GM12864 (cell line): ENCODE measurements around the gene FIGN.

ENCODE experiments used
- DNase-seq: peaks from one replicate; pipeline ENCODE4 v3.0.0-alpha.2; 2011; ENCODE audit warnings: low read depth
- H3K4me3 ChIP-seq: 2 replicates; pipeline ENCODE4 v1.5.1; 2011; ENCODE audit warnings: mild to moderate bottlenecking, low read depth, low read length, control low read depth
- CTCF ChIP-seq: IDR thresholded peaks from 2 replicates; pipeline ENCODE4 v1.5.1; 2011; ENCODE audit warnings: low read depth, mild to moderate bottlenecking, moderate library complexity, low read length, control low read depth, inconsistent platforms; ENCODE audit errors: missing control alignments

FIGN gene

GRCh38 chr2:163673522-163673921, 62.3 kb downstream of the FIGN start:
- H3K4me3 ChIP-seq, result no peak overlapping the region
- no peak for DNase-seq
- no peak for TF ChIP-seq CTCF

- no peak for DNase-seq
- no peak overlapping the region for H3K4me3 ChIP-seq
- TF ChIP-seq CTCF, result no peak
Observed at GRCh38 chr2:163670929-163671328, 64.9 kb downstream of the FIGN start.

- TF ChIP-seq CTCF, result no peak
- no peak for DNase-seq
- no peak overlapping the region for H3K4me3 ChIP-seq
Observed at GRCh38 chr2:163669506-163669905, 66.3 kb downstream of the FIGN start.

GRCh38 chr2:163667064-163667887, 68.5 kb downstream of the FIGN start:
- H3K4me3 ChIP-seq, result no peak overlapping the region
- TF ChIP-seq CTCF, result no peak
- no peak for DNase-seq

DNA sequence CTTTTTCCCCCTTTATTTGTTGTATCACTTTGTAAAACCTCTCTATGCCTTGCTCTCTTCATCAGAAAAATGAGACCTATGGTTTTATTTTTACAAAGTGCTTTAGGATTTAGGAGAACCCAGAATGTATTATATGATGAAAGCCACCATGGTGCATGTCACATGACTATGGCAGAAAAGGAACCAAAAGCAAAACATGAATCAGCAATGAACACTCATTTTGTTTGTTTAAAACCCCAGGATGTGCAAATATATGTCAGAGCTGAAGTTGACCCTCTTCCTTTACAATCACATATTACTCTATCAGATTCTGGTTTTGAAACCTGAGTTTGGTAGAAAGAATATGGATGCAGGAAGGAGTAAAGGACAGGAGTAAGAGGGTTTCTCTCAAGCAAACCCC, 70.0 kb downstream of the FIGN start:
- H3K4me3 ChIP-seq, result no peak overlapping the region
- TF ChIP-seq CTCF, result no peak
- DNase-seq, result no peak

GRCh38 chr2:163665051-163665450, 70.8 kb downstream of the FIGN start:
- DNase-seq, result no peak
- TF ChIP-seq CTCF, result no peak
- H3K4me3 ChIP-seq, result no peak overlapping the region

GRCh38 chr2:163664610-163665009, 71.2 kb downstream of the FIGN start:
- DNase-seq, result no peak
- TF ChIP-seq CTCF, result no peak
- no peak overlapping the region for H3K4me3 ChIP-seq
